ENCODE measurements around the gene PRDX1. TPM values are rescaled to one million over a fixed set of nuclear protein-coding genes. Genes with fewer than 3 reads are reported as not detected.

Gene PRDX1
- polyA plus RNA-seq, 1 experiment = 414 TPM

- no peak for DNase-seq (ENCODE audit: low read depth)
- Histone ChIP-seq H3K36me3 (ENCODE audit: control insufficient read depth, insufficient read depth, low read length) (no peaks in the 10 kb centered on the region), H3K27me3 (ENCODE audit: control insufficient read depth, insufficient read depth, low read length) (0 out of 2 replicates have a peak, but pooled peaks cover 2% of the 10 kb centered on the region), H3K4me3 (ENCODE audit: low read depth, low read length) (no peak overlapping the region)
- CTCF ChIA-PET = interaction anchor here (1.3 kb wide), 1 partner anchor 9 kb away, joined by 4 read pairs; the partner anchor contains the start of gene AKR1A1
- TF ChIP-seq CTCF (IDR thresholded peaks at IDR 0.05; ENCODE audit: insufficient read depth, low read depth, low read length) = no peak
- POLR2A ChIA-PET = no interaction called here
Observed at GRCh38 chr1:45541193-45541592, 19.5 kb upstream of the PRDX1 start.

- no peak for TF ChIP-seq CTCF (IDR thresholded peaks at IDR 0.05; ENCODE audit: insufficient read depth, low read depth, low read length)
- DNase-seq (ENCODE audit: low read depth) = no peak
- ChIA-PET CTCF (no interaction called here), POLR2A (no interaction called here)
- no peak overlapping the region for H3K4me3 ChIP-seq (ENCODE audit: low read depth, low read length)
- no peaks in the 10 kb centered on the region for H3K36me3 ChIP-seq (ENCODE audit: control insufficient read depth, insufficient read depth, low read length)
- H3K27me3 ChIP-seq (ENCODE audit: control insufficient read depth, insufficient read depth, low read length) = no peaks in the 10 kb centered on the region
Observed at GRCh38 chr1:45536886-45537285, 15.2 kb upstream of the PRDX1 start.

GRCh38 chr1:45535988-45536766 lies 14.5 kb upstream of the PRDX1 start:
- Histone ChIP-seq H3K36me3 (ENCODE audit: control insufficient read depth, insufficient read depth, low read length) (no peaks in the 10 kb centered on the region), H3K4me3 (ENCODE audit: low read depth, low read length) (no peak overlapping the region), H3K27me3 (ENCODE audit: control insufficient read depth, insufficient read depth, low read length) (no peaks in the 10 kb centered on the region)
- ChIA-PET POLR2A (no interaction called here), CTCF (no interaction called here)
- TF ChIP-seq CTCF (IDR thresholded peaks at IDR 0.05; ENCODE audit: insufficient read depth, low read depth, low read length) = no peak
- no peak for DNase-seq (ENCODE audit: low read depth)

- H3K36me3 ChIP-seq (ENCODE audit: control insufficient read depth, insufficient read depth, low read length) = no peaks in the 10 kb centered on the region
- ChIA-PET CTCF (interaction anchor here (0.6 kb wide), 1 partner anchor 245 kb away, joined by 7 read pairs; no protein-coding TSS in a partner anchor), POLR2A (no interaction called here)
- H3K4me3 ChIP-seq (ENCODE audit: low read depth, low read length) = no peak overlapping the region
- H3K27me3 ChIP-seq (ENCODE audit: control insufficient read depth, insufficient read depth, low read length) = no peaks in the 10 kb centered on the region
- TF ChIP-seq CTCF (IDR thresholded peaks at IDR 0.05; ENCODE audit: insufficient read depth, low read depth, low read length) = no peak
- DNase-seq (ENCODE audit: low read depth) = no peak
Observed at GRCh38 chr1:45531873-45532272, 10.2 kb upstream of the PRDX1 start.

- no peak for TF ChIP-seq CTCF (IDR thresholded peaks at IDR 0.05; ENCODE audit: insufficient read depth, low read depth, low read length)
- CTCF ChIA-PET = no interaction called here
- no peaks in the 10 kb centered on the region for H3K36me3 ChIP-seq (ENCODE audit: control insufficient read depth, insufficient read depth, low read length)
- POLR2A ChIA-PET = interaction anchor here (0.6 kb wide), 1 partner anchor 73 kb away, joined by 8 read pairs; no protein-coding TSS in a partner anchor
- DNase-seq (ENCODE audit: low read depth) = no peak
- no peaks in the 10 kb centered on the region for H3K27me3 ChIP-seq (ENCODE audit: control insufficient read depth, insufficient read depth, low read length)
- H3K4me3 ChIP-seq (ENCODE audit: low read depth, low read length) = no peak overlapping the region
Observed at GRCh38 chr1:45530632-45531135, 9.0 kb upstream of the PRDX1 start.
